IMR-90 (cell line): ENCODE measurements around the gene BFSP1. TPM values are rescaled to one million over a fixed set of nuclear protein-coding genes. Genes with fewer than 3 reads are reported as not detected.
A peak's percentile ranks its signal among the peaks of the same experiment; 100 is the strongest.

Source experiments
- ATAC-seq: fragments of 200-7000 bp; cut with Tn5 transposase; 2 replicates; pipeline ENCODE4 v1.9.1; 2020; ENCODE audit warnings: low read depth, mild to moderate bottlenecking, moderate library complexity
- BruUV-seq: library from RNA; stranded (reverse); fragments of 400-500 nt; replicated peaks from 2 replicates; lab custom pipeline; 2021; lab: Mats Ljungman, UMichigan
- CTCF ChIA-PET: fragments of 300-600 bp; formaldehyde crosslinking; extraction: SDS; loops from one replicate; lab custom pipeline; 2021; ENCODE audit warnings: antibody characterized with exemption; lab: Yijun Ruan, JAX
- POLR2A ChIA-PET: fragments of 300-600 bp; sonication (Branson Sonifier 250); formaldehyde crosslinking; loops from one replicate; lab custom pipeline; 2022; ENCODE audit warnings: antibody characterized with exemption; ENCODE audit not compliant: unreplicated experiment; lab: Charles Lee
- DNase-seq: peaks from one replicate; pipeline ENCODE4 v3.0.0; 2013
- H2AFZ ChIP-seq: replicated peaks from 2 replicates; pipeline ENCODE3; 2013; ENCODE audit warnings: low read length, mild to moderate bottlenecking; ENCODE audit not compliant: poor library complexity
- H2AK5ac ChIP-seq: 2 replicates; pipeline ENCODE4 v1.6.1; 2013; ENCODE audit warnings: low read depth, low read length, inconsistent platforms
- H2AK9ac ChIP-seq: replicated peaks from 2 replicates; pipeline ENCODE3; 2013; ENCODE audit warnings: mild to moderate bottlenecking, low read depth, low read length, moderate library complexity; ENCODE audit not compliant: poor library complexity
- H2BK120ac ChIP-seq: 2 replicates; pipeline ENCODE4 v1.6.1; 2013; ENCODE audit warnings: low read depth, low read length, inconsistent platforms
- H2BK15ac ChIP-seq: 3 replicates; pipeline ENCODE4 v1.6.1; 2013; ENCODE audit warnings: low read depth, low read length, inconsistent platforms
- H2BK20ac ChIP-seq: 2 replicates; pipeline ENCODE4 v1.6.1; 2013; ENCODE audit warnings: low read depth, mild to moderate bottlenecking, inconsistent platforms, low read length, moderate library complexity
- H2BK5ac ChIP-seq: 2 replicates; pipeline ENCODE4 v1.6.1; 2013; ENCODE audit warnings: mild to moderate bottlenecking, low read depth, low read length, inconsistent platforms; ENCODE audit not compliant: poor library complexity, severe bottlenecking
- H3K14ac ChIP-seq: replicated peaks from 2 replicates; pipeline ENCODE4 v1.6.1; 2013; ENCODE audit warnings: low read depth, low read length, inconsistent platforms
- H3K18ac ChIP-seq: 2 replicates; pipeline ENCODE4 v1.6.1; 2013; ENCODE audit warnings: low read depth, low read length, control low read depth
- H3K23ac ChIP-seq: 2 replicates; pipeline ENCODE4 v1.6.1; 2013; ENCODE audit warnings: low read depth, low read length, inconsistent platforms
- H3K27ac ChIP-seq: 2 replicates; pipeline ENCODE4 v1.5.1; 2013; ENCODE audit warnings: mild to moderate bottlenecking, control low read depth, low read length; ENCODE audit not compliant: insufficient read depth
- H3K27me3 ChIP-seq: 2 replicates; pipeline ENCODE4 v1.6.1; 2013; ENCODE audit warnings: low read length; ENCODE audit not compliant: control insufficient read depth, insufficient read depth
- H3K36me3 ChIP-seq: 2 replicates; pipeline ENCODE4 v1.6.1; 2013; ENCODE audit warnings: low read length, mixed read lengths; ENCODE audit not compliant: control insufficient read depth, insufficient read depth
- H3K4ac ChIP-seq: 2 replicates; pipeline ENCODE4 v1.6.1; 2013; ENCODE audit warnings: low read depth, low read length, inconsistent platforms
- H3K4me1 ChIP-seq: 2 replicates; pipeline ENCODE4 v1.6.1; 2013; ENCODE audit warnings: low read length, mixed read lengths; ENCODE audit not compliant: control insufficient read depth, insufficient read depth
- H3K4me2 ChIP-seq: 2 replicates; pipeline ENCODE4 v1.6.1; 2013; ENCODE audit warnings: low read depth, mild to moderate bottlenecking, control low read depth, low read length, moderate library complexity
- H3K4me3 ChIP-seq: 2 replicates; pipeline ENCODE4 v1.5.1; 2013; ENCODE audit warnings: low read depth, mild to moderate bottlenecking, control low read depth, low read length, moderate library complexity; ENCODE audit not compliant: insufficient read depth
- H3K56ac ChIP-seq: 2 replicates; pipeline ENCODE4 v1.6.1; 2013; ENCODE audit warnings: low read length, inconsistent platforms; ENCODE audit not compliant: insufficient read depth; ENCODE audit errors: extremely low read depth
- H3K79me1 ChIP-seq, 2 experiments: 2 replicates each; pipeline ENCODE4 v1.6.1; 2013; ENCODE audit warnings: low read length in 2 of 2, inconsistent platforms in 1 of 2, low read depth in 1 of 2
- H3K9ac ChIP-seq: 2 replicates; pipeline ENCODE4 v1.6.1; 2013; ENCODE audit warnings: low read depth, low read length, control low read depth
- H3K9me1 ChIP-seq: 2 replicates; pipeline ENCODE4 v1.6.1; 2013; ENCODE audit warnings: low read length, inconsistent platforms; ENCODE audit not compliant: insufficient read depth
- H3K9me3 ChIP-seq: 2 replicates; pipeline ENCODE4 v1.6.1; 2013; ENCODE audit warnings: low read length; ENCODE audit not compliant: control insufficient read depth, insufficient read depth
- H4K20me1 ChIP-seq: 2 replicates; pipeline ENCODE4 v1.6.1; 2013; ENCODE audit warnings: low read length, inconsistent platforms; ENCODE audit not compliant: insufficient read depth
- H4K5ac ChIP-seq: 2 replicates; pipeline ENCODE4 v1.6.1; 2013; ENCODE audit warnings: mild to moderate bottlenecking, low read depth, low read length, control low read depth
- H4K8ac ChIP-seq, 2 experiments: 2 replicates each; pipeline ENCODE4 v1.6.1; 2013; ENCODE audit warnings: low read depth in 2 of 2, low read length in 2 of 2, control low read depth in 1 of 2, inconsistent platforms in 1 of 2
- H4K91ac ChIP-seq: 2 replicates; pipeline ENCODE4 v1.6.1; 2013; ENCODE audit warnings: low read depth, low read length, inconsistent platforms; ENCODE audit not compliant: insufficient read depth
- FOS ChIP-seq: fragments of 150-350 bp; IDR thresholded peaks from 2 replicates; pipeline ENCODE4 v1.6.1; 2016; ENCODE audit warnings: low read depth, low read length
- RAD21 ChIP-seq: IDR thresholded peaks from 2 replicates; pipeline ENCODE4 v1.6.1; 2012; ENCODE audit warnings: low read length, improper control_type of control experiment
- RFX5 ChIP-seq: IDR thresholded peaks from 2 replicates; pipeline ENCODE4 v1.8.0; 2012; ENCODE audit warnings: low read depth, mild to moderate bottlenecking, low read length, moderate library complexity
- WGBS, 2 experiments: methylation state at CpG; one replicate each; pipeline versions ENCODE4 v1.1.5 to v1.1.7; 2013; ENCODE audit warnings: missing lambda C conversion rate in 2 of 2; ENCODE audit not compliant: insufficient read length in 1 of 2; ENCODE audit errors: extremely low coverage in 2 of 2; 5-methylcytosine and 5-hydroxymethylcytosine counted together
- dilution Hi-C: fragments of 300-500 bp; cut with HindIII; formaldehyde crosslinking; loops from one replicate; pipeline ENCODE4 v1.14.3; 2018; ENCODE audit warnings: low sequenced_read_pairs; ENCODE audit not compliant: unreplicated experiment
- in situ Hi-C: fragments of 300-500 bp; cut with MboI; formaldehyde crosslinking; loops from 3 replicates; pipeline ENCODE4 v1.14.3; 2019; ENCODE audit warnings: low sequenced_read_pairs, inconsistent platforms, mixed read lengths
- intact Hi-C: fragments of 100-400 bp; cut with micrococcal nuclease; formaldehyde crosslinking; loops from 2 replicates; pipeline ENCODE4 v1.10.0; 2022
- polyA plus RNA-seq, 3 experiments: library from polyadenylated mRNA; depleted of rRNA; stranded (reverse); fragments of >200 nt; gene quantifications; 2 replicates each; pipeline ENCODE4 v1.2.3, GENCODE V29; 2012; ENCODE audit warnings: low replicate concordance in 1 of 3
- total RNA-seq: library from RNA; depleted of rRNA; stranded (reverse); fragments of >200 nt; gene quantifications from 2 replicates; pipeline ENCODE4 v1.2.3, GENCODE V29; 2012

BFSP1 gene
- total and polyA plus RNA-seq, 2 of the 4 experiments (the other 2 are of a cell fraction): 1.1 to 2.0 TPM

GRCh38 chr20:17580895-17581294, 49.7 kb upstream of the BFSP1 start:
- no peak overlapping the region for H4K8ac ChIP-seq
- H2AK5ac ChIP-seq: no peak overlapping the region
- H3K27ac ChIP-seq: no peak overlapping the region
- H3K4me1 ChIP-seq: peaks cover 9% of the 10 kb centered on the region
- H3K23ac ChIP-seq: peak overlapping the region; percentile 43; the same call in 1 of the 2 replicates
- H3K4me2 ChIP-seq: no peak overlapping the region
- H3K4ac ChIP-seq: no peak overlapping the region
- no peak overlapping the region for H3K4me3 ChIP-seq
- TF ChIP-seq RAD21 (no peak), RFX5 (no peak), FOS (no peak)
- H4K20me1 ChIP-seq: peaks cover 93% of the 10 kb centered on the region
- no peaks in the 10 kb centered on the region for H3K9me3 ChIP-seq
- BruUV-seq: no TSS peak
- H2BK120ac ChIP-seq: no peak overlapping the region
- no peak overlapping the region for H2AK9ac ChIP-seq
- no peak overlapping the region for H2BK15ac ChIP-seq
- H3K79me1 ChIP-seq: peaks cover 0 to 64% of the 10 kb centered on the region in 2 experiments; a peak in 3 of 4 replicates
- no peak overlapping the region for H3K56ac ChIP-seq
- no CpG with 5 or more reads among the region's 2 CpGs for WGBS, 2 experiments
- dilution Hi-C loops: no loop called here
- no peak overlapping the region for H2AFZ ChIP-seq
- H3K14ac ChIP-seq: no peak overlapping the region
- no peak for ATAC-seq
- no peak overlapping the region for H2BK5ac ChIP-seq
- in situ Hi-C loops: no loop called here
- H3K9ac ChIP-seq: no peak overlapping the region
- ChIA-PET POLR2A (no interaction called here), CTCF (interaction anchor here (0.6 to 1.7 kb wide), 2 partner anchors 10 to 337 kb away, joined by 3 to 6 read pairs; no protein-coding TSS in a partner anchor)
- no peak overlapping the region for H4K91ac ChIP-seq
- intact Hi-C loops: no loop called here
- no peak overlapping the region for H2BK20ac ChIP-seq
- no peak for DNase-seq
- peaks cover 8% of the 10 kb centered on the region for H3K36me3 ChIP-seq
- H3K18ac ChIP-seq: no peak overlapping the region
- H4K5ac ChIP-seq: no peak overlapping the region
- H3K27me3 ChIP-seq: no peaks in the 10 kb centered on the region
- H3K9me1 ChIP-seq: peaks cover 24% of the 10 kb centered on the region
